PFSK-1 (cell line): ENCODE data around the gene GMDS.

ENCODE experiments used
- POLR2AphosphoS5 ChIP-seq: IDR thresholded peaks from 2 replicates; pipeline ENCODE4 v1.6.1; 2012; ENCODE audit warnings: low read depth, mild to moderate bottlenecking, control low read depth, low read length, moderate library complexity
- TAF1 ChIP-seq: IDR thresholded peaks from 2 replicates; pipeline ENCODE4 v1.6.1; 2012; ENCODE audit warnings: low read length, control low read depth, borderline replicate concordance; ENCODE audit not compliant: insufficient read depth

GRCh38 chr6:1698527-1698926 lies 546.9 kb downstream of the GMDS start:
- TF ChIP-seq POLR2AphosphoS5 (no peak), TAF1 (no peak)
